HepG2 (cell line): ENCODE results near the gene MIEF1.

ENCODE experiments used
- CEBPG ChIP-seq: IDR thresholded peaks from 2 replicates; pipeline ENCODE4 v1.6.1; 2016
- HMG20B ChIP-seq: conservative IDR thresholded peaks from 2 replicates; pipeline ENCODE4 v1.6.1; 2016; ENCODE audit warnings: missing genetic modification reagents, missing compliant biosample characterization
- JUNB ChIP-seq: sonication (generic); formaldehyde crosslinking; IDR thresholded peaks from 2 replicates; pipeline ENCODE4 v1.8.0; 2022; ENCODE audit warnings: missing genetic modification reagents, mild to moderate bottlenecking, borderline replicate concordance
- MIXL1 ChIP-seq: IDR thresholded peaks from 2 replicates; pipeline ENCODE4 v1.6.1; 2016
- MZF1 ChIP-seq: sonication (generic); formaldehyde crosslinking; IDR thresholded peaks from 2 replicates; pipeline ENCODE4 v1.8.1; 2023; ENCODE audit warnings: mild to moderate bottlenecking, missing genetic modification reagents, borderline replicate concordance
- RFX1 ChIP-seq: fragments of 450-650 bp; IDR thresholded peaks from 2 replicates; pipeline ENCODE4 v1.6.1; 2017

GRCh38 chr22:39500101-39500500 lies 2.0 kb upstream of the MIEF1 start:
- TF ChIP-seq JUNB (CRISPR knock-in tag): no peak
- TF ChIP-seq CEBPG (CRISPR knock-in tag): no peak
- no peak for TF ChIP-seq MIXL1 (CRISPR knock-in tag)
- TF ChIP-seq MZF1 (CRISPR knock-in tag): no peak
- no peak for TF ChIP-seq HMG20B (CRISPR knock-in tag)
- no peak for TF ChIP-seq RFX1
